Gastroesophageal sphincter (tissue), 4 donors: ENCODE data around the gene ZNF385A. TPM values are rescaled to one million over a fixed set of nuclear protein-coding genes. Genes with fewer than 3 reads are reported as not detected.

ENCODE experiments used
- ATAC-seq: fragments of 150-250 bp; one replicate; pipeline ENCODE4 v1.9.1; 2016; ENCODE audit warnings: mild to moderate bottlenecking, moderate library complexity
- H3K27ac ChIP-seq, 4 donors: fragments of 200-600 bp; sonication (generic) in 3 of 4; 1 replicate in 3 of 4; 2 replicates in 1 of 4; pipeline ENCODE4 v1.5.1; 2016 to 2019
- H3K27me3 ChIP-seq: fragments of 200-600 bp; sonication (generic); one replicate; pipeline ENCODE4 v1.5.1; 2019
- H3K36me3 ChIP-seq, 2 donors: fragments of 200-600 bp; sonication (generic); one replicate each; pipeline ENCODE4 v1.5.1; 2019; ENCODE audit warnings: control low read depth in 1 of 2
- H3K4me1 ChIP-seq, 3 donors: fragments of 200-600 bp; sonication (generic); 1 replicate in 2 of 3; 2 replicates in 1 of 3; pipeline ENCODE4 v1.5.1; 2016 to 2019; ENCODE audit warnings: control low read depth in 2 of 3
- H3K4me3 ChIP-seq, 2 donors: fragments of 200-600 bp; sonication (generic); one replicate each; pipeline ENCODE4 v1.5.1; 2019; ENCODE audit warnings: mild to moderate bottlenecking in 1 of 2, moderate library complexity in 1 of 2
- H3K9me3 ChIP-seq, 3 donors: fragments of 200-600 bp; sonication (generic); one replicate each; pipeline ENCODE4 v1.5.1; 2017 to 2019; ENCODE audit warnings: control low read depth in 2 of 3
- CTCF ChIP-seq, 4 experiments: fragments of 200-600 bp in 2 of 4; fragments of 450-650 bp in 2 of 4; sonication (generic) in 1 of 4; IDR thresholded peaks; one replicate each; pipeline ENCODE4 v1.5.1; 2017 to 2019; ENCODE audit warnings: antibody characterized with exemption in 4 of 4, mild to moderate bottlenecking in 2 of 4, moderate library complexity in 2 of 4
- EP300 ChIP-seq: sonication (generic); formaldehyde crosslinking; IDR thresholded peaks from one replicate; pipeline ENCODE4 v1.6.1; 2017; ENCODE audit warnings: antibody characterized with exemption, mild to moderate bottlenecking
- POLR2A ChIP-seq, 2 donors: fragments of 450-650 bp; IDR thresholded peaks; one replicate each; pipeline ENCODE4 v1.6.1; 2017; ENCODE audit warnings: antibody characterized with exemption in 2 of 2, mild to moderate bottlenecking in 2 of 2, moderate library complexity in 1 of 2
- POLR2AphosphoS5 ChIP-seq: sonication (generic); formaldehyde crosslinking; IDR thresholded peaks from one replicate; pipeline ENCODE4 v1.6.1; 2017; ENCODE audit warnings: antibody characterized with exemption
- WGBS, 2 donors: methylation state at CpG; one replicate each; pipeline ENCODE4 v1.1.5; 2018; ENCODE audit warnings: low coverage in 1 of 2; 5-methylcytosine and 5-hydroxymethylcytosine counted together
- total RNA-seq, 4 donors: library from RNA; depleted of rRNA; stranded (reverse); fragments of >200 nt; gene quantifications; one replicate each; pipeline ENCODE4 v1.1.0, GENCODE V29; 2016

Gene ZNF385A
- total RNA-seq, 4 donors from 2014 or later = 7.5 to 28.0 (median 19.5) TPM

GRCh38 chr12:54428050-54429013, 43.8 kb upstream of the ZNF385A start:
- TF ChIP-seq POLR2AphosphoS5 = peak; percentile 75
- TF ChIP-seq POLR2A (IDR thresholded peaks at IDR 0.05) = no peak
- WGBS, 2 donors = 29 to 38% methylated on average over 1 to 10 of the region's 13 CpGs
- Histone ChIP-seq H3K27ac (peak overlapping the region; percentile 13 to 97 (median 76)), H3K4me3 (no peak overlapping the region), H3K4me1 (peaks cover 9 to 99% (median 43%) of the 10 kb centered on the region in 3 donors), H3K27me3 (no peaks in the 10 kb centered on the region), H3K36me3 (no peaks in the 10 kb centered on the region), H3K9me3 (no peaks in the 10 kb centered on the region)
- ATAC-seq = no peak

- H3K9me3 ChIP-seq = no peaks in the 10 kb centered on the region
- H3K4me3 ChIP-seq = no peak overlapping the region
- no peaks in the 10 kb centered on the region for H3K27me3 ChIP-seq
- 75% methylated on average over 2 of the region's 4 CpGs; no CpG with 5 or more reads in 1 of the 2 donors for WGBS, 2 donors
- no peaks in the 10 kb centered on the region for H3K36me3 ChIP-seq
- no peak for TF ChIP-seq POLR2AphosphoS5
- TF ChIP-seq EP300 = no peak
- no peak for TF ChIP-seq CTCF (IDR thresholded peaks at IDR 0.05)
- no peak for ATAC-seq
- H3K27ac ChIP-seq = peak overlapping the region in 3 of 4 donors; percentile 70 to 97 (median 81)
- H3K4me1 ChIP-seq = peaks cover 9 to 99% (median 43%) of the 10 kb centered on the region in 3 donors
Observed at GRCh38 chr12:54427106-54427505, 42.6 kb upstream of the ZNF385A start.

GRCh38 chr12:54426690-54427089, 42.2 kb upstream of the ZNF385A start:
- 88% methylated on average over 3 of the region's 3 CpGs; no CpG with 5 or more reads in 1 of the 2 donors for WGBS, 2 donors
- peaks cover 9 to 99% (median 39%) of the 10 kb centered on the region in 3 donors for H3K4me1 ChIP-seq
- H3K27me3 ChIP-seq = no peaks in the 10 kb centered on the region
- peak overlapping the region in 3 of 4 donors; percentile 70 to 97 (median 81) for H3K27ac ChIP-seq
- H3K4me3 ChIP-seq = no peak overlapping the region
- no peaks in the 10 kb centered on the region for H3K36me3 ChIP-seq
- no peaks in the 10 kb centered on the region for H3K9me3 ChIP-seq
- no peak for TF ChIP-seq CTCF (IDR thresholded peaks at IDR 0.05)
- TF ChIP-seq POLR2AphosphoS5 = no peak
- TF ChIP-seq POLR2A (IDR thresholded peaks at IDR 0.05) = no peak
- TF ChIP-seq EP300 = no peak
- ATAC-seq = no peak

DNA sequence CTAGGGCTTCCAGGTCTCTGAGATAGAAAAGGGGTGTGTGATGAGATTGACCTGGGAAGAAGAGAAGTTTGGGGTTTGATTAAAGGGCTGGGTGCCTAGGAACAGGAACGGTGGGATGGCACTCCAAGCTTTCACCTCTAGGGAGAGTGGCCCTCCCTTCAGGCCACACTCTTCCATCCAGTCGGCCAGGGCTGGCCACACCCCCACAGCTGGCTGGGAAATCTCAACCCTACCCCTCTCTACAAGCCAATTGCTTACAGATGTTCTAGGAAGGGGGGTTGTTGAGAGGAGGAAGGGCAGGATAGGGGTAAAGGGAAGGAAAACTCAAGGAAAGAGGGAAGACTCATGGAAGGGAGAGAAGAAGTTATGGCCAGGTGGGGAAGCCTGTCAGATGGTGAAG, 41.2 kb upstream of the ZNF385A start:
- peak overlapping the region in 1 of 4 donors; percentile 97 for H3K27ac ChIP-seq
- no peak for ATAC-seq
- H3K27me3 ChIP-seq = no peaks in the 10 kb centered on the region
- no peak overlapping the region for H3K4me3 ChIP-seq
- H3K9me3 ChIP-seq = no peaks in the 10 kb centered on the region
- no peaks in the 10 kb centered on the region for H3K36me3 ChIP-seq
- TF ChIP-seq EP300 (no peak), CTCF (IDR thresholded peaks at IDR 0.05) (no peak), POLR2AphosphoS5 (no peak), POLR2A (IDR thresholded peaks at IDR 0.05) (no peak)
- 50 to 63% methylated on average over 2 of the region's 2 CpGs for WGBS, 2 donors
- peaks cover 9 to 99% (median 32%) of the 10 kb centered on the region in 3 donors for H3K4me1 ChIP-seq

- peaks cover 9 to 97% (median 30%) of the 10 kb centered on the region in 3 donors for H3K4me1 ChIP-seq
- H3K27ac ChIP-seq = peak overlapping the region in 3 of 4 donors; percentile 14 to 97 (median 95)
- no CpG with 5 or more reads among the region's 3 CpGs for WGBS, 2 donors
Observed at GRCh38 chr12:54424224-54424623, 39.7 kb upstream of the ZNF385A start.

More at GRCh38 chr12:54424224-54424623, 39.7 kb upstream of the ZNF385A start:
- Histone ChIP-seq H3K9me3 (no peaks in the 10 kb centered on the region), H3K4me3 (no peak overlapping the region), H3K27me3 (no peaks in the 10 kb centered on the region), H3K36me3 (no peaks in the 10 kb centered on the region)
- no peak for ATAC-seq
- TF ChIP-seq EP300 (no peak), CTCF (IDR thresholded peaks at IDR 0.05) (no peak), POLR2AphosphoS5 (no peak), POLR2A (IDR thresholded peaks at IDR 0.05) (no peak)
